K562 (cell line): ENCODE measurements around the gene CPT1C. TPM values are rescaled to one million over a fixed set of nuclear protein-coding genes. Genes with fewer than 3 reads are reported as not detected.
A peak's percentile ranks its signal among the peaks of the same experiment; 100 is the strongest.

Experiments
- ATF3 ChIP-seq, 2 experiments: fragments of 450-650 bp in 1 of 2; sonication (generic) in 1 of 2; formaldehyde crosslinking in 1 of 2; IDR thresholded peaks in 1 of 2; conservative IDR thresholded peaks in 1 of 2; 2 replicates each; pipeline versions ENCODE4 v1.6.1 to v1.8.1; 2016 to 2023; ENCODE audit warnings: mild to moderate bottlenecking in 2 of 2, moderate library complexity in 2 of 2, inconsistent platforms in 1 of 2, missing genetic modification reagents in 1 of 2
- CTBP1 ChIP-seq: fragments of 450-650 bp; IDR thresholded peaks from 2 replicates; pipeline ENCODE4 v1.6.1; 2016; ENCODE audit warnings: borderline replicate concordance
- ETV1 ChIP-seq: fragments of 450-650 bp; conservative IDR thresholded peaks from 2 replicates; pipeline ENCODE4 v1.6.1; 2016; ENCODE audit warnings: missing genetic modification characterization, control low read depth, low read depth, missing compliant biosample characterization
- EZH2 ChIP-seq: IDR thresholded peaks from 2 replicates; pipeline ENCODE4 v1.6.1; 2012; ENCODE audit warnings: low read depth, mild to moderate bottlenecking, inconsistent platforms, low read length, borderline replicate concordance
- FOXJ3 ChIP-seq: sonication (generic); formaldehyde crosslinking; IDR thresholded peaks from 2 replicates; pipeline ENCODE4 v1.4.0; 2020; ENCODE audit warnings: mild to moderate bottlenecking, missing genetic modification reagents
- HDAC1 ChIP-seq, 2 experiments: fragments of 450-650 bp; IDR thresholded peaks; 2 replicates each; pipeline ENCODE4 v1.6.1; 2016 to 2017; ENCODE audit warnings: inconsistent platforms in 1 of 2, mild to moderate bottlenecking in 1 of 2, moderate library complexity in 1 of 2
- HES1 ChIP-seq: fragments of 450-650 bp; IDR thresholded peaks from 2 replicates; pipeline ENCODE4 v1.6.1; 2016; ENCODE audit warnings: low read depth, mild to moderate bottlenecking, moderate library complexity
- IFI16 ChIP-seq: fragments of 250-450 bp; sonication (Bioruptor Pico); IDR thresholded peaks from 2 replicates; pipeline ENCODE4 v2.1.2; 2022; ENCODE audit warnings: mild to moderate bottlenecking, inconsistent platforms
- JUN ChIP-seq, 2 experiments: sonication (generic) in 1 of 2; formaldehyde crosslinking in 1 of 2; IDR thresholded peaks; 2 replicates each; pipeline versions ENCODE4 v1.6.1 to v1.8.0; 2012 to 2022; ENCODE audit warnings: borderline replicate concordance in 2 of 2, mild to moderate bottlenecking in 2 of 2, improper control_type of control experiment in 1 of 2, low read depth in 1 of 2, low read length in 1 of 2, missing genetic modification reagents in 1 of 2
- MCM5 ChIP-seq: fragments of 450-650 bp; IDR thresholded peaks from 2 replicates; pipeline ENCODE4 v1.6.1; 2016; ENCODE audit warnings: low read depth
- MEIS2 ChIP-seq: fragments of 450-650 bp; IDR thresholded peaks from 2 replicates; pipeline ENCODE4 v1.6.1; 2014; ENCODE audit warnings: mild to moderate bottlenecking; ENCODE audit not compliant: partially characterized antibody
- MTA1 ChIP-seq: fragments of 450-650 bp; IDR thresholded peaks from 2 replicates; pipeline ENCODE4 v1.6.1; 2017; ENCODE audit warnings: borderline replicate concordance
- MYBL2 ChIP-seq, 2 experiments: fragments of 450-650 bp in 1 of 2; sonication (generic) in 1 of 2; formaldehyde crosslinking in 1 of 2; IDR thresholded peaks; 2 replicates each; pipeline versions ENCODE4 v1.6.1 to v1.8.1; 2017 to 2022; ENCODE audit warnings: borderline replicate concordance in 1 of 2, inconsistent platforms in 1 of 2, low read depth in 1 of 2, mild to moderate bottlenecking in 1 of 2, missing genetic modification reagents in 1 of 2, moderate library complexity in 1 of 2
- NR4A1 ChIP-seq, 2 experiments: fragments of 250-450 bp in 1 of 2; fragments of 450-650 bp in 1 of 2; sonication (Bioruptor Pico) in 1 of 2; IDR thresholded peaks; 2 replicates each; pipeline versions ENCODE4 v1.4.0 to v1.6.1; 2016 to 2020; ENCODE audit warnings: mild to moderate bottlenecking in 2 of 2, missing compliant biosample characterization in 1 of 2, missing genetic modification characterization in 1 of 2, moderate library complexity in 1 of 2
- RBBP5 ChIP-seq: fragments of 200-600 bp; sonication (generic); IDR thresholded peaks from 2 replicates; pipeline ENCODE4 v1.6.1; 2012; ENCODE audit warnings: borderline replicate concordance, mild to moderate bottlenecking, low read length, control low read depth, inconsistent platforms; ENCODE audit not compliant: insufficient read depth, poor library complexity, severe bottlenecking
- RCOR1 ChIP-seq, 2 experiments: IDR thresholded peaks; 2 replicates each; pipeline ENCODE4 v1.6.1; 2012; ENCODE audit warnings: low read depth in 2 of 2, low read length in 2 of 2, borderline replicate concordance in 1 of 2, improper control_type of control experiment in 1 of 2
- SMAD1 ChIP-seq: fragments of 150-350 bp; IDR thresholded peaks from 2 replicates; pipeline ENCODE4 v1.6.1; 2014; ENCODE audit warnings: low read length, low read depth; ENCODE audit not compliant: partially characterized antibody
- TCF7 ChIP-seq: sonication (generic); IDR thresholded peaks from 2 replicates; pipeline ENCODE4 v1.6.1; 2016; ENCODE audit warnings: antibody characterized with exemption, borderline replicate concordance
- THAP7 ChIP-seq: fragments of 250-450 bp; sonication (Bioruptor Pico); IDR thresholded peaks from 2 replicates; pipeline ENCODE4 v1.5.0; 2021
- THRAP3 ChIP-seq: fragments of 450-650 bp; IDR thresholded peaks from 2 replicates; pipeline ENCODE4 v1.6.1; 2016; ENCODE audit warnings: mild to moderate bottlenecking, inconsistent platforms, borderline replicate concordance
- ZBTB1 ChIP-seq: sonication (generic); formaldehyde crosslinking; IDR thresholded peaks from 2 replicates; pipeline ENCODE4 v1.8.1; 2023; ENCODE audit warnings: missing genetic modification reagents, low read depth, mild to moderate bottlenecking, borderline replicate concordance
- ZFP36 ChIP-seq: fragments of 150-350 bp; IDR thresholded peaks from 2 replicates; pipeline ENCODE4 v1.6.1; 2018; ENCODE audit warnings: low read length, low read depth; ENCODE audit not compliant: partially characterized antibody
- ZNF212 ChIP-seq: fragments of 450-650 bp; formaldehyde crosslinking; IDR thresholded peaks from 2 replicates; pipeline ENCODE4 v1.4.0; 2020; ENCODE audit warnings: mild to moderate bottlenecking
- ZNF717 ChIP-seq: fragments of 250-450 bp; sonication (Bioruptor Pico); IDR thresholded peaks from 2 replicates; pipeline ENCODE4 v1.5.0; 2021
- ZNF778 ChIP-seq: fragments of 450-650 bp; formaldehyde crosslinking; IDR thresholded peaks from 2 replicates; pipeline ENCODE4 v1.4.0; 2020; ENCODE audit warnings: mild to moderate bottlenecking, moderate library complexity
- polyA plus RNA-seq, 8 experiments: library from polyadenylated mRNA; depleted of rRNA in 4 of 8; stranded (reverse) in 5 of 8; unstranded in 3 of 8; fragments of >200 nt; fragmentation: Nextera tagmentation in 2 of 8; fragmentation: Illumina TruSeq in 1 of 8; extraction: Ambion mirVana in 2 of 8; extraction: Trizol in 1 of 8; gene quantifications; 2 replicates each; pipeline versions ENCODE4 v1.2.1 to v1.2.3, GENCODE V29; 2011 to 2014; ENCODE audit warnings: inconsistent platforms in 1 of 8, missing spikeins in 1 of 8
- total RNA-seq, 7 experiments: library from RNA; depleted of rRNA in 6 of 7; stranded (reverse); fragments of >200 nt in 6 of 7; fragmentation: Illumina TruSeq in 2 of 7; extraction: Trizol in 2 of 7; gene quantifications; 2 replicates each; pipeline versions ENCODE4 v1.2.1 to v1.2.3, GENCODE V29; 2011 to 2021; ENCODE audit warnings: low replicate concordance in 1 of 7

Gene CPT1C
- total and polyA plus RNA-seq, 9 of the 15 experiments (the other 6 are each of a cell fraction or from before 2014, with no cell fraction given) = 1.9 to 12.3 (median 3.0) TPM

GRCh38 chr19:49672131-49672919 is 18.6 kb upstream of the CPT1C start (continued):
- no peak for TF ChIP-seq HES1
- TF ChIP-seq NR4A1 (CRISPR knock-in tag; IDR thresholded peaks at IDR 0.05) = 0 out of 2 replicates have a peak, but pooled peaks have one; percentile 51
- no peak for TF ChIP-seq NR4A1 (tag; IDR thresholded peaks at IDR 0.05)
- TF ChIP-seq ETV1 (tag) = no peak
- TF ChIP-seq SMAD1 = no peak
- TF ChIP-seq ZBTB1 = no peak
- no peak for TF ChIP-seq RBBP5
- no peak for TF ChIP-seq THRAP3
- TF ChIP-seq IFI16 (CRISPR knock-in tag) = no peak
- no peak for TF ChIP-seq ZNF717
- peak; percentile 41 for TF ChIP-seq ZFP36
- TF ChIP-seq MYBL2 (IDR thresholded peaks at IDR 0.05; ENCODE audit: low read depth) = no peak
- no peak for TF ChIP-seq MYBL2 (CRISPR knock-in tag; IDR thresholded peaks at IDR 0.05; ENCODE audit: borderline replicate concordance)
- no peak for TF ChIP-seq ZNF778
- peak in 1 of 2 experiments; percentile 58; a peak in 1 of 4 replicates for TF ChIP-seq HDAC1 (IDR thresholded peaks at IDR 0.05)
- 0 out of 4 replicates have a peak, but pooled peaks of 1 of the 2 experiments have one; percentile 61 for TF ChIP-seq RCOR1 (IDR thresholded peaks at IDR 0.05; ENCODE audit: borderline replicate concordance in 1 of 2, low read depth in 2 of 2, low read length in 2 of 2)
- TF ChIP-seq EZH2 = no peak
- TF ChIP-seq MCM5 = no peak
- TF ChIP-seq JUN (IDR thresholded peaks at IDR 0.05; ENCODE audit: borderline replicate concordance, low read depth, low read length) = no peak
- TF ChIP-seq JUN (CRISPR knock-in tag; IDR thresholded peaks at IDR 0.05; ENCODE audit: borderline replicate concordance) = no peak
- no peak for TF ChIP-seq ATF3 (IDR thresholded peaks at IDR 0.05)
- TF ChIP-seq ATF3 (CRISPR knock-in tag; conservative IDR thresholded peaks at IDR 0.05) = no peak
- no peak for TF ChIP-seq THAP7 (CRISPR knock-in tag)
- peak; percentile 70; the same call in 1 of the 2 replicates for TF ChIP-seq CTBP1
- no peak for TF ChIP-seq TCF7
- no peak for TF ChIP-seq FOXJ3 (CRISPR knock-in tag)
- peak; percentile 80 for TF ChIP-seq MEIS2
- no peak for TF ChIP-seq ZNF212 (CRISPR knock-in tag)
- TF ChIP-seq MTA1 = 0 out of 2 replicates have a peak, but pooled peaks have one; percentile 17
